Right lobe of liver (tissue), 6 donors: Measurements from ENCODE around the gene CABCOCO1. TPM values are rescaled to one million over a fixed set of nuclear protein-coding genes. Genes with fewer than 3 reads are reported as not detected.

ENCODE experiments used
- ATAC-seq, 4 donors: fragments of 200-7000 bp; cut with Tn5 transposase; one replicate each; pipeline ENCODE4 v1.9.1; 2020; ENCODE audit warnings: mild to moderate bottlenecking in 4 of 4, moderate library complexity in 4 of 4
- DNase-seq, 3 donors: peaks; one replicate each; pipeline ENCODE4 v3.0.0-alpha.2; 2020
- H3K27ac ChIP-seq, 3 donors: fragments of 200-600 bp; one replicate each; pipeline ENCODE4 v1.8.0; 2022
- H3K27me3 ChIP-seq, 2 donors: fragments of 200-600 bp; one replicate each; pipeline ENCODE4 v1.8.0; 2022
- H3K36me3 ChIP-seq, 4 donors: fragments of 200-600 bp; sonication (generic) in 1 of 4; one replicate each; pipeline versions ENCODE4 v1.5.1 to v1.8.0; 2017 to 2022; ENCODE audit warnings: control low read depth in 1 of 4
- H3K4me1 ChIP-seq, 4 donors: fragments of 200-600 bp; sonication (generic) in 1 of 4; one replicate each; pipeline versions ENCODE4 v1.5.1 to v1.8.0; 2017 to 2022; ENCODE audit warnings: control low read depth in 1 of 4
- H3K4me3 ChIP-seq, 3 donors: fragments of 200-600 bp; one replicate each; pipeline ENCODE4 v1.8.0; 2022
- H3K9me3 ChIP-seq, 4 donors: fragments of 200-600 bp; sonication (generic) in 1 of 4; one replicate each; pipeline versions ENCODE4 v1.5.1 to v1.8.0; 2017 to 2022; ENCODE audit warnings: control low read depth in 1 of 4
- POLR2A ChIP-seq: fragments of 450-650 bp; IDR thresholded peaks from one replicate; pipeline ENCODE4 v1.6.1; 2017; ENCODE audit warnings: antibody characterized with exemption, mild to moderate bottlenecking
- WGBS: methylation state at CpG from one replicate; pipeline ENCODE4 v1.1.6; 2018; ENCODE audit warnings: low coverage, low lambda C conversion rate; ENCODE audit not compliant: insufficient coverage; ENCODE audit errors: missing lambda C conversion rate; 5-methylcytosine and 5-hydroxymethylcytosine counted together
- intact Hi-C, 2 donors: fragments of 100-400 bp; cut with DNase I; formaldehyde crosslinking; loops; one replicate each; pipeline versions ENCODE4 v1.11.2 to v1.14.1; 2022
- total RNA-seq, 6 experiments: library from RNA; depleted of rRNA in 2 of 6; stranded (reverse); fragments of >200 nt in 2 of 6; fragmentation: NEBNext Ultra II Directional in 3 of 6; extraction: Animal tissue kit (Norgen Biotek cat#: 25700) in 3 of 6; gene quantifications; one replicate each; pipeline versions ENCODE4 v1.1.0 to v1.2.4, GENCODE V29; 2016 to 2023
- TF ChIP-seq, protein P1 (sequence below), 4 donors: fragments of 200-600 bp in 3 of 4; fragments of 450-650 bp in 1 of 4; IDR thresholded peaks; one replicate each; pipeline versions ENCODE4 v1.5.1 to v1.8.0; 2016 to 2022; ENCODE audit warnings: antibody characterized with exemption in 4 of 4, mild to moderate bottlenecking in 2 of 4
- donor health status: DM: no; HTN: yes; CAD: no.
- donor health status: DM: no; HTN: no; CAD: no.
- donor health status: DM: no; HTN: no; CAD: no.
- donor health status: DM: no; HTN: yes; CAD: no.
- donor health status: DM: no; HTN: yes; CAD: no.

Gene CABCOCO1
- total RNA-seq, 6 experiments from 2014 or later = not detected

DNA sequence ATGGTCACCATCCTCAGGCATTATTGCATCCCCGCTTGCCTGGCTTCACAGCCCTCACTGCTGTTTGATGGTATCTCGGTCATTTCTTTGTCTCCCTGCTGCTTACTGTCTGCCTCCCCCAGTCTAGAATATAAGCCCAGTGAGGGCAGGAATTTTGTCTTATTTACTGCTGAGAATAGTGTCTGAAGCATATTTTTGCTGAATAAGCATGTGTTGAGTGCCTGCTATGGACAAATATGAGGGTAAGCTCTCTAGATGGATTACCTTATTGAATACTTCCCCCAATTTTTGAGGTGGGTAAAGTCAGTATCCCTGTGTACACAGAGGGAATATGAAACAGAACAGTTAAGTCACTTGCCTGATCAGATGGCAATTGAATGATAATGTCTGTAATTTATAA lies 36.5 kb upstream of the CABCOCO1 start:
- ATAC-seq = no peak
- H3K9me3 ChIP-seq = no peaks in the 10 kb centered on the region
- H3K27ac ChIP-seq = no peak overlapping the region
- H3K36me3 ChIP-seq = no peaks in the 10 kb centered on the region
- no peak overlapping the region for H3K4me3 ChIP-seq
- intact Hi-C loops = no loop called here
- TF ChIP-seq, protein P1, sequence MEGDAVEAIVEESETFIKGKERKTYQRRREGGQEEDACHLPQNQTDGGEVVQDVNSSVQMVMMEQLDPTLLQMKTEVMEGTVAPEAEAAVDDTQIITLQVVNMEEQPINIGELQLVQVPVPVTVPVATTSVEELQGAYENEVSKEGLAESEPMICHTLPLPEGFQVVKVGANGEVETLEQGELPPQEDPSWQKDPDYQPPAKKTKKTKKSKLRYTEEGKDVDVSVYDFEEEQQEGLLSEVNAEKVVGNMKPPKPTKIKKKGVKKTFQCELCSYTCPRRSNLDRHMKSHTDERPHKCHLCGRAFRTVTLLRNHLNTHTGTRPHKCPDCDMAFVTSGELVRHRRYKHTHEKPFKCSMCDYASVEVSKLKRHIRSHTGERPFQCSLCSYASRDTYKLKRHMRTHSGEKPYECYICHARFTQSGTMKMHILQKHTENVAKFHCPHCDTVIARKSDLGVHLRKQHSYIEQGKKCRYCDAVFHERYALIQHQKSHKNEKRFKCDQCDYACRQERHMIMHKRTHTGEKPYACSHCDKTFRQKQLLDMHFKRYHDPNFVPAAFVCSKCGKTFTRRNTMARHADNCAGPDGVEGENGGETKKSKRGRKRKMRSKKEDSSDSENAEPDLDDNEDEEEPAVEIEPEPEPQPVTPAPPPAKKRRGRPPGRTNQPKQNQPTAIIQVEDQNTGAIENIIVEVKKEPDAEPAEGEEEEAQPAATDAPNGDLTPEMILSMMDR (IDR thresholded peaks at IDR 0.05) = no peak
- no peak for TF ChIP-seq POLR2A
- no peaks in the 10 kb centered on the region for H3K27me3 ChIP-seq
- 75% methylated on average over 2 of the region's 2 CpGs for WGBS
- no peaks in the 10 kb centered on the region for H3K4me1 ChIP-seq
- no peak for DNase-seq

DNA sequence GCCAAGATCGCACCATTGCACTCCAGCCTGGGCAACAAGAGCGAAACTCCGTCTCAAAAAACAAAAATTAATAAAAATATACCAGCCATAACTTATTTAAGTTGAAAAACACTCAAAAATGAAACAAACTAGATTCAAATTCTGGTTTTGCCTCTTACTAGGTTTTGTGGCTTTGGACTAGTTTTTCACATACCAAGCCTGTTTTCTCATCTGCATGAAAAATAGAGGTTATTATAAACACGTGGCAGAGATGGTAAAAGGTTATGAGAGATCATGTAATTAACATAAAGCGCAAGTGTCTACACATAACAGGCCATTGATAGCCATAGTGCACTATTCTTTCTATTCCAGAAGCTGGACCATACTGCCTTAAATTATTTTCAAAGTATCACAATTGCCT lies 35.5 kb upstream of the CABCOCO1 start:
- Histone ChIP-seq H3K36me3 (no peaks in the 10 kb centered on the region), H3K27me3 (no peaks in the 10 kb centered on the region), H3K4me3 (no peak overlapping the region), H3K27ac (no peak overlapping the region), H3K9me3 (no peaks in the 10 kb centered on the region), H3K4me1 (no peaks in the 10 kb centered on the region)
- intact Hi-C loops = no loop called here
- DNase-seq (no peak), ATAC-seq (no peak)
- WGBS = 71% methylated on average over 5 of the region's 5 CpGs
- TF ChIP-seq, protein P1 (IDR thresholded peaks at IDR 0.05) = no peak
- TF ChIP-seq POLR2A = no peak

DNA sequence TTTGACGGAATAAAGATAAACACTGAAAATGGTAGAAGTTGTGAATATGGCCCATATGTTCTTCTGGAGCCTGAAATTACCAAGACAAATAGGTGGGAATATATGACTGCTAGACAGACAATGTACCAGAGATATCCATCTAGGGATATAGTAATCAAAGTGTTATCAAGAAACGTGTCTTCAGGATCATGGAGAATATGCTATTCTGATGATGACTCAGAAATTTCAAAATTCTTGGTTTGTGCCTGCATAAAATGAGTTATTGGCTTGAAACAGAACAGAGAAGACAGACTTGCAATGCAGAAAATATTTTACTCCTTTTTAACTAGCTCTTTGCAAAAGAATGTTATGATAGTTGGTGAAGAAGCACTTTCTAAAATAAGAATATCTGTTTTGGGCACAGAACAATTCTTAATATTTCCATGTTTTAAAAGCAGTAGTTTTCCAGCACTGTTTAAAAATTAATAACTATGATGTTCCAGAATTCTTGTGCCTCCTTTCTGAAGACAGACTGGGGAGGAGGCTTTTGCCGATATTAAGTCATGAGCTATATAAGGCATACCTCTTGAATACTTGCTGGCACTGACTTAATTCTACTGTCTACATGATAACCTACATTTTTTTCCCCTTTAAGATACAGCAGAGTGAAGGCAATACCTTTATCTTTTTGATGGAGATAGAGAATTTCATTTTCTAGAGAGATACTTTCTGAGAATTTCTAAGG lies 34.4 kb upstream of the CABCOCO1 start:
- intact Hi-C loops = no loop called here
- H3K4me1 ChIP-seq = no peaks in the 10 kb centered on the region
- H3K9me3 ChIP-seq = no peaks in the 10 kb centered on the region
- H3K27ac ChIP-seq = no peak overlapping the region
- WGBS = 68% methylated on average over 3 of the region's 3 CpGs
- no peak for TF ChIP-seq POLR2A
- TF ChIP-seq, protein P1 (IDR thresholded peaks at IDR 0.05) = no peak
- ATAC-seq (no peak), DNase-seq (no peak)
- no peak overlapping the region for H3K4me3 ChIP-seq
- H3K36me3 ChIP-seq = no peaks in the 10 kb centered on the region
- no peaks in the 10 kb centered on the region for H3K27me3 ChIP-seq

DNA sequence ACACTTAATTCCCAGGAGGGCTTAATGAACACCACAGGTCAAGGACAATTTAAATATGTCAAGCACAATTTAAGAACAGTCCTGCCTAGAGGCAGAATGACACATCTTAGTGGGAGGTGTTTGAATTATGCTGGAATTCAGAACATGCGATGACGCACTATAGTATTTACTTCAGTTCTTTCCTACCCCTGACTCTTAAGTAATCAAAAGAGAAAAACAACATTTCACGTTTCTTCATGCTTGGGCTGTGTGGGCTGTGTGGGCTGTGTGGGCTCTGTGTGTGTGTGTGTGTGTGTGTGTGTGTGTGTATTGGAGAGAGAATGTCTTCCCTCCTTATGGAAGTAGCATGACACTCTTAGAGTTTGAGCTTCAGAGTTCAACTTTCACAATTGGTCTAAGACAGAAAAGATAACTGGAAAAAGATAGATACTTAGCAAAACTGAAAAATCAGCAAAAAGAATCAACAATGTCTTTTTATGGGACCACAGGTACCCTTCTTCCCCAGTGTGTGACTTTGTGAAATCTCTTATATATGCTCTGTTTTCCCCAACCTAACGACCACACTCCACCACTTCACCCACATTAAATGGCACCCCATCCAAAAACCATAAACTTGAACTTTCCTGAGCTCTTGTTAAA lies 33.7 kb upstream of the CABCOCO1 start:
- H3K27ac ChIP-seq = no peak overlapping the region
- no peaks in the 10 kb centered on the region for H3K4me1 ChIP-seq
- H3K36me3 ChIP-seq = no peaks in the 10 kb centered on the region
- no peak overlapping the region for H3K4me3 ChIP-seq
- no peaks in the 10 kb centered on the region for H3K27me3 ChIP-seq
- TF ChIP-seq POLR2A = no peak
- TF ChIP-seq, protein P1 (IDR thresholded peaks at IDR 0.05) = no peak
- intact Hi-C loops = no loop called here
- WGBS = 69% methylated on average over 4 of the region's 4 CpGs
- H3K9me3 ChIP-seq = no peaks in the 10 kb centered on the region
- ATAC-seq = no peak
- no peak for DNase-seq
